NCI-H2227 treated with DMSO at 0.1 percent for 48 hours (cell line): ENCODE data around the gene PRPF19.

Experiments used
- DNase-seq: peaks from one replicate; lab custom pipeline; 2025; lab: John Stamatoyannopoulos, UW

PRPF19 gene

DNA sequence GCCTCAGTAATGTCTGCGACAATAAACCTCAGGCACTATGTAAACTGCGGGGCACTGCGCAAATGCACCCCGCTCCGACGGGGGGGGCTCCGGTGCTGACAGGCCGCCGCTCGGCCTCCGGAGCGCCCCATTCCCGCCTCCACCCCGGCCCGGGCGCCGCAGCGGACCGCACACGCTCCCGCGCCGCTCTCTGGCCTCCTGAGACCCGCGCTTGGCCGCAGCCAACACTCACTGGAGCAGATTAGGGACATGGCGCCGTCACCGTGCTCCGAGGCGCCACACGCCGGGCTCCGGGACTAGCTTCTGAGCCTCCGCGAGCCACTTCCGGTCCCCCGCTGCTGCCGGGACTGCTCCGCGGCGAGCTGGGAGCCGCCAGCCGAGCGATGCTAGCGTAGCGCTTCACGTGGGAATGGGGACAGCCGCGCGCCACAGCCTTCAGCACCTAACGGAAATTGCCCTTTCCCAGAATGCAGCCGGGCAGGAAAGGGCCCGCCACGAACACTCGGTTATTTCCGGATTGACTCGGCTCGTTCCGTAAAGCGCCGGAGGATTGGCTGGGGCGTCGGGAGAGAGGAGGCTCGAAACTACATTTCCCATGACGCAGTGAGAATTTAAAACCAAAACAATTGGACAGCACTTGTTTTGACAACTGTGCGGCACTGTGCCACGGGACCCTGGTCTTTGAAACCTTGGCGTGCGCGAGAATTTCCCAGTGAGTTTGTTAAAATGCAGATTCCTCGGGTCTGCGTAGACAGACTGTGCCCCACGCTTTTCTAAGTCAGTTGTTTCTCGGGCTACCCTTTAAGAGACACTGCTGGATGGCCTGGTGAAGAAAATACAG lies at the start of gene PRPF19:
PRPF19 (minus strand) TSS at position 454 of the 841 bp plus-strand sequence; CDS start at position 251, 203 bp downstream.
- DNase-seq = peak; percentile 96

DNA sequence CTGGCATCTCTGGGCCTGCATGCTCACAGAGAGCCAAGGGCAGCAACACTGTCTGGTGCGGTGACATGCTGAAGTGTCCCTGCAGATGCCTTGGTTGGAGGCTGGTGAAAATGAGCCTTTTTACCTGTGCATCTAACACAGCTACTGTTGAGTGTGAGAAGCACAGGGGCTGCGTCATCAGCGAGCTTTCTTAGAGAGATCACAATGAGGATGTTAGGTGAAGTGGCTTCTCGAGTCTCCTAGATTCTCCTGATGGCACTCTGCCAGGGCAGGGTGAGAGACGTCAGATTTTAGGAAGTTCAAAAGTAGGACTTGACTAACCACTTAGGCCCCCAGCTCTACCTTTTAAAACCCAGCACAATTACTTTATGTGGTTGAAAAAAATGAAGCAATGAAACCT lies 49.2 kb upstream of the PRPF19 start:
- DNase-seq = no peak

GRCh38 chr11:60954421-60954820 lies 48.0 kb upstream of the PRPF19 start:
- DNase-seq = no peak

DNA sequence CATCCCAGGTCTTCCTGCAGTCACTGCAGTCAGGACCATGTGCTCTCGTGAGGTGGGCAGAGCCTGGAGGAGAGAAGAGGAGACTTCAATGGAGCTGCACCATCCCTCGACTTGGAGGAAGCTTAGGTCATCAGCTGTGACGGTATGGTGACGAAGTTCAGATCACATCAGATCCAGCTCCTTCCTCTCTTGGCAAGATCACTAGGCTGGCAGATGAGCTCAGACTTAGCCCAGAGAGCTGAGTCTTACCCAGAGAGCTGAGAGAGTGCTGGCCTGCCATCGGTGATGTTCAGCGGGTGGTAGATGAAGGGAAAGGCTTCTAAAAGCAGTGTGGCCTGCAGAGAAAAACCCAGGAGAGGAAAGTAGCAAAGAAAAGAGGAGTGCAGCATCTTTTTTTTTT lies 47.4 kb upstream of the PRPF19 start:
- DNase-seq = no peak

DNA sequence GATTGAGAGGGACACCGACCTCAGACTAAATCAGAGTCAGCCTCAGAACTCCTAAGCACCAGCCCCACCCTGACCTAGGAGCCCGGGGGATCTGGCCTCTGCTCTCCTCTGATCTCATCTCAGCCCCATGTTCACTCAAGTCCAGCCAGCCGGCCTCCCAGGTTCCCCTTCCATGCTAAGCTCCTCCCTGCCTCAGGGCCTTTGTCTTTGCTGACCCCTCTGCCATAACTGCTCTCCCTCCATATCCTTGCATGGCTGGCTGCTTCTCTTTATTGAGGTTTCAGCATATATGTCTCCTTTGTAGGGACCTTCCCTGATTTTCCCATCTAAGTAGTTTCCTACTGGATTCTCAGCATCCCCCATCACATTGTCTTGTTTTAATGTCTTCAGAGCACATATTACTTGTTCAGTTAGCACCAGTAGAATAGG lies 46.4 kb upstream of the PRPF19 start:
- DNase-seq = no peak

DNA sequence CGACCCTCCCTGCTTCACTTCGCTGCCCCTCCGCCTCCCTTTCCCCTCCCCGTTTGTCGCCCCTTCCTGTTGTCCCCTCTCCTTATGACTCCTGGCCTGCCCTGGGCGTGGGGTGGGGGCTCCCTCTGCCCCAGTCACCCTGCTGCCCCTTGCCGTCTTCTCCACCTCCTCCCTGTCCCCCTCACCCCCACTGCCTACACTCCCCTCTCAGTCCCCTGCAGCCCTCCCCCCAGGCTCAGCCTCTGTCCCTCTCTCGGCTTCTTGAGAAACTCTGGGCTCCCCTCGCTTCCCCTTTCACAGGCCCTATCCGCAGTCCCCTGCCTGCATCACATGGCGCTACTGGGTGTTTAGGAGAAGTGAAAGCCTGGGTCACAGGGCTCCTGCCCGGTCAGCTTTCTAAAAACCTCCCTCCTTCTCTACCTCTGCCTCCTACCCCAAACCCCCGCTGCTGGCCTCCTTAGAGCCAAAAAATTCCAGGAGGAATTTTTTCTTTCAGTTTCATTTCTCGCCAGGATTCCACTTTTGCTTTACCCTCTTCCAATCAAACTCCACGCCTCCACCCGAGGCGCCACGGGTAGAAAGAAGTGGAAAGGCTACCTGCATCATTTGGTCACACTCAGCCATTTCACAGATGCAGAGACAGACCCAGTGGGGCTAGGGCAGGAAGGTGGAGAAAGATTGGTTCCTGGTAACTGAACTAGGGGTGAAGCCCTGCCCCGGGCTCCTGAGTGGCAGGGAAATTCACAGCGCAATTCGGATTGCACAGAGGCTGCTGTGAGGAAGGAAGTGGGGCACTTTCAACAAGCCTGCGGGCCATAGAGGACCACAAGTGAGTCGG lies 45.7 kb upstream of the PRPF19 start, which contains the start of gene SLC15A3:
SLC15A3 (minus strand) TSS at position 273 of the 838 bp plus-strand sequence. CDS start 625 bp downstream, outside the sequence.
- DNase-seq = no peak

DNA sequence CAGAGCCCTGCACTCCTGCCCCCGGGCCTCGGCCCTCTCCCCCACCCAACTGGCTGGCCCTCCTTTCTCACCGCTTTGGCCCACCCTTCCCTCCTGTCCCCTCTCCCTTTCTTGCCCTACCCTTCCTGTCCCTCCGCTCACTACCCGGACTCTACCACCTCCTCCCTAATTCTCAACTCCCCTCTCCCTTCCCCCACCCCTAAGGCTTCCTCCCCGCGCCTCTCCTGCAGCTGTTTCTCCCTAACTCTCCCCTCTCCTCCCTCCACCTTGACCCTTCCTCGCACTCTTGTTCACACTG lies 45.2 kb upstream of the PRPF19 start:
- DNase-seq = no peak

DNA sequence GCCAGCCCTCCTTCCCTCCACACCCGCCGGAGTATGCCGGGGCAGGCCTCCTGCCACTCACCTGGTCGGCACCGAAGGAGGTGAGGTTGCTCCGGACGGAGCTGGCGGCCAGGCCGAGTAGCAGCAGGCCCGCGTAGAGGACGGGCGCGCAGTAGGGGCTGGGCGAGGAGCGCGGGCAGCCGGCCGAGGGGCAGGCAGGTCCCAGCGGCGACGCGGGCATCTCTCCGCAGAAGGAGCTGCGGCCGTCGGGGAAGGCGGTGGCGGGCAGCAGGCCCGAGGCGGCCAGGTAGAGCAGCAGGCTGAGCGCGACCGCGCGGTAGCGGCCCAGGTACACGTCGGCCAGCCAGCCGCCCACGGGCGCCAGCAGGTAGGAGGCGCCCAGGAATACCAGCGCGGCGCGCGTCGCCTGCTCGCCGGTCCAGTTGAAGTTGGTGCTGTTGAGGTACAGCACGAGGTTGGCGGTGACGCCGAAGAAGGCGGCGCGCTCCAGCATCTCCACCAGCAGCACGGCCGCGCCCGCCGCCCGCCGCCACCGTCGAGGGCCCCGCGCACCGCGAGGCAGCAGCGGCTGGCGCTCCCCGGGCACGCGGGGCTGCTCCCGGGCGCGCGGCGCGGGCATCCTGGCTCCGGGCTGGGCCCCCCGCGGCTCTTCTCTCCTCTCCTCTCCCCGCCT lies 44.7 kb upstream of the PRPF19 start:
- no peak for DNase-seq

DNA sequence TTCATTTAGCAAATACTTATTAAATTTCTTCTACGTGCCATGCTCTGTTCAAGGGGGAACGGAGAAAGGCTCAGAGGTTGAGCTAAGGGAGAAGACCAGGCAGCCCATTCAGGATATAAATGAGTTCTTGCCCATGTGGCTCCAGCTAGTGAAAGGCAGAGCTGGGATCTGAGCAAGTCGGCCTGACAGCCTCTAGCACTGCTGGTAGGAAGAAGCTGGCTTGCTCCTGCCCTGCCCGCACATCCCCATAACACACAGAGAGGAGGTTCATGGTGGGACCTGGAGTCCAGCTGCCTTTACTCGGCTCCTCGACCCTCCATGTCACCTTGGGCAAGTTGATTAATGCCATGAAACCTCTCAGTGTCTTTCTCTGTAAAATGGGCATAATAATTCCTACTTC lies 43.6 kb upstream of the PRPF19 start:
- no peak for DNase-seq

GRCh38 chr11:60948250-60948649 lies 41.9 kb upstream of the PRPF19 start:
- DNase-seq = no peak

DNA sequence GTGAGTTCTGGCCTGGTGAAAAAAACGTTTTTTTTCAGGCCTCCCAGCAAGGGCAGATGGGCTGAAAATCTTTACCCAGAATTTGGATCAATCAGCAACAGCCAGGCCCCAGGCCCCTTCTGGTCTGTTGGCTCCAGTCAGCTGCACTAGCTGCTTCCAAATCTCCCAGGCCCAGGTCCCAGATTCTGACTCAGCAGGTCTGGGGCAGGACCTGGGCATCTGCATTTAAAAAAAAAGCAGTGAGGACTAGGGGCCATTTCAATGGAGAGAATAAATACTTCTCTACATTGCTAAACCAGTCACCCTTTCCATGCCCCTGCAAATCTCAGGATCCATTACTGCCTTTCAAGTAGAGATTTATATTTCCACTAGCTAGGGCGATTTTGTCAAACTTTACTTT lies 41.3 kb upstream of the PRPF19 start:
- no peak for DNase-seq

DNA sequence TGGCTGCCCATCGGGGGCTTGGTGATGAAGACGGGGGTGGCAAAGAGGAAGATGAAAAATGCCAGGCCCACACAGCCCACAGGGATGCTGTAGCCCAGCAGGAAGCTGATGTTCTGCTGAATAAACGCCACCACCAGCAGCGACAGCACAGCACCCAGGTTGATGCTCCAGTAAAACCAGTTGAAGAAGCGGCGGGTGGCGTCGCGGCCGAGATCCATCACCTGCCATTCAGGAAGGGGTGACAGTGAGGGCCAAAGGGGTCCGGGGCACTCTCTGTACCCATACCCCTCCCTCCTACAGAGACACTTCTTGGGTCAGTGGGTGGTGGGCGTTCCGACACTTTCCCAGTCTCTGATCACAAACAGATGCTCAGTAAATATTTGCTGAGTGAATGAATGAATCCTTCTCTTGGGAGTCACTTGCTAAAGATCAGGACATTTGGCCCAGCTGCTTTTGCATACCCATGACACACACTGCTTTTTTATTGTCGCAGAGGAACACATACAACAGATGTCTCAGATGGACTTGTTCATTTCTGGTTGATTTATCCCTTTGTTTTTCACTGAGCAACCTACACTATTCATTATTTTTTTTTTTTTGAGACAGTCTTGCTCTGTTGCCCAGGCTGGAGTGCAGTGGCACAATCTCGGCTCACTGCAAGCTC lies 40.3 kb upstream of the PRPF19 start:
- no peak for DNase-seq

- DNase-seq = no peak
Observed at GRCh38 chr11:60945295-60945667, 38.9 kb upstream of the PRPF19 start.

DNA sequence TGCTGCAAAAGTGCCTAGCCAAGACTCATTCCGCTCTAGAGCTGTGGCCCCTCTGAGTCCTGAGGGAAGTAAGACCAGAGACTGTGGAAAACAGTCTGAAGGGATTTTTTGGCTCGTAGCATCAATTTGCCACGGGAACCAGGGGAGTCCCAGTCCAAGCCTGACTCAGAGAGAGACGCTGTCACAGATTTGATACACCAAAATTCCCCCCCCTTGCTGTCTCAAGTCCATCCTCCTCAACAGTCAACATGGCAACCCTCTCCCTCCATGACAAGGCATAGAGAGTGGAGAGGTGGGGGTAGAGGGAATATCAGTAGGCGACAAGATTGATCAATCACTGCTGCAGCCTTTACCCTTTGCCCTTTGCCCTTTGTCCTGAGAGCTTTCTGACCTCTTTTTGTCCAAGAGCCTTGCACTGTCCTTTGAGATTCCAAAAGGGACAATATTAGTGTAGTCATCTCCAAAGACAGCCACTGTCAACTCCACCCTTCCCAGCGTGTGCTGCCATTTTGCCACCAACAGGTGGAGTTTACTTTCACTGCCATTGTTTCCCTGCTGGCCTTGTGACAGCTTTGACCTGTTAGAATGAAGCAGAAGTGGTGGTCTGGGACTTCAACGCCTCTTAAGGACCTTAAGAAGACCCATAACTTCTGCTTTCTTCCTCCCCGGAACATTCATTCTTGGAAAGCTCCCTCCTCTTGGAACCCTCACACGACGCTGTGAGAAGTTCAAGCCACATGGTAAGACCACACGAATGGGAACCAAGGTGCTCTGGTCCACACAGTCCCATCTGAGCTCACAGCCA lies 38.3 kb upstream of the PRPF19 start:
- DNase-seq = no peak

DNA sequence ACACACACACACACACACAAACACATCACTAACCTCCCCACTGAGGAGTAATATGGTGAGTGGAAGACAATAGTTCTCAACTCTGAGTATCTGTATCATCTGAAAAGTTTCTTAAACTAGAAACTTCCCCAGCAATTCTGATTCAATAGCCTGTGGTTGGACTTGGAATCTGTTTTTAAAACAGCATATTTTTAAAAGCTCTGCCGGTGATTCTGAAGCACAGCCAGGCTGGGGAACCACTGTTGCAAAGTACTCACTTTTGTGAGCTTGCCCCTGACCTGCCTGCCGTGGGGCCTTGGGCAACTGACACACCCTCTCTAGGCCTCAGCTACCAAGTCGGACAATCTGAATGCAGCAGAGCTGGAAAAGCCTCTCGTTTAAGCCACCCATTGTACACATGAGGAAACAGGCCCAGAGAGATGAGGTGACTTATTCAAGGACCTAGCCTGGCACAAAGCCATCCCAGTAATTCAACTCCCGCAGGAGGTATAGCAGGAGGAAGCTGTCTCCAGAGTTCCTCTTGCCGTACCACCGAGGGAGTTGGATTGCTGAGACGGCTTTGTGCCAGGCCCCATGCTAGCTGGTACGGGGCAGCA lies 36.7 kb upstream of the PRPF19 start:
- no peak for DNase-seq

DNA sequence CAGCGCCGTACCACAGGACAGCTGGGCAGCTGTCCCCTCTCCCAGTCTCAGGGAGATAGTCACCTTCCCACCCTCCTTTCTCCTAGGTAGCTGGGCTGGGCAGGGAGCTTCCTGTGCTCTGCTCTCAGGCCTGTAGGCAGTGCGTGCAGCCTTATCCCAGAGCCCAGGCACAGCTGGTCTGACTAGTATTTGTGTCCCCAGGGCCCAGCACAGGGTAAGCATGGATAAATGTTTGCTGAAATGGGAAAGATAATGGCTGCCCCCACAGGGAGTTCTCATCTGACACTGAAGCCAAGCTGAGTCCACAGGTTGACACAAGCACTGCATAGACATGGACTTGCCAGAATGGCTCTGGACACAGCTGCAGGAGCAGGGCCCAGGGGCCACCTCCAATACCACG lies 35.8 kb upstream of the PRPF19 start:
- no peak for DNase-seq

- DNase-seq = no peak
Observed at GRCh38 chr11:60941371-60942119, 35.2 kb upstream of the PRPF19 start.

- no peak for DNase-seq
Observed at GRCh38 chr11:60939855-60940254, 33.5 kb upstream of the PRPF19 start.

DNA sequence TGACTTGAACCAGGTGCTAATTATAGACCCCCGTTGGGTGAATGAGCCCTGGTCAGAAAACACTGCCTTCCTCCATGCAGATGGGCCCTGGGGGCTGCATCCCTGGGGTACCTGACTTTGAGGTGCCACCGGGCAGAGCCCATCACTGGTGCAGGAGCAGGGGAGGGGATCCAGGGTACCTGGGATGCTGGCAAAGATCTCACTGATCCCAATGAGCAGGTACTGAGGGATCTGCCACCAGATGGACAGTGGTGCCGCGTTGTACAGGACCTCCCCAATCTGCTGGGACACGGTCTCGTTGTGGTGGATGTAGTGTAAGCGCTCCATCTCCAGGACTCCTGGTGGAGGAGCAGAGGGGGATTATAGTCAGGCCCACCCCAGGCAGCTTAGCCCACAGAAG lies 32.9 kb upstream of the PRPF19 start:
- DNase-seq = no peak

DNA sequence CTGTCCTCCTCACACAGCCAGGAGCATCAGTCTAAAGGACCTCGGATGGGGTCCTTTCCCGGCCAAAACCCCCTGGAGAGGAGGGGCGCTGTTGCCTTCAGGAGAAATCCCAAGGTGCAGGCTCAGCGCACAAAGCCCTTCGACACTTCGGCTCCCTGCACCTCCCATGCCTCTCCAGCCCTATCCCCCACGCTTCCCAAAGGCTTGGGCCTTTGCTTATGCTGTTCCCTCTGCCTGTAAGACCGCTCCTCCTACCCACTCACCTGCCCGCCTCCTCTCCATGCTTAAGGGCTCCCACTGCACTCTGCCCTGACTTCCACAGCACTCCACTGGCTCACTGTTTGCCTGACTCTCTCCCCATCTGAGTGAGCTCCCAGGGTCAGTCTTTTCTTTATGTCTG lies 32.1 kb upstream of the PRPF19 start:
- no peak for DNase-seq
